H1 (cell line): Measurements from ENCODE around the gene PET100. TPM values are rescaled to one million over a fixed set of nuclear protein-coding genes. Genes with fewer than 3 reads are reported as not detected.

Experiments used
- ATF2 ChIP-seq: IDR thresholded peaks from 2 replicates; pipeline ENCODE4 v1.6.1; 2012; ENCODE audit warnings: low read length, inconsistent platforms
- BACH1 ChIP-seq: IDR thresholded peaks from 2 replicates; pipeline ENCODE4 v1.6.1; 2012; ENCODE audit warnings: low read length, improper control_type of control experiment
- CBX5 ChIP-seq: fragments of 300-800, 300-1000 bp; sonication (generic); IDR thresholded peaks from 2 replicates; pipeline ENCODE4 v1.7.1; 2016; ENCODE audit warnings: antibody characterized with exemption, low read length, low read depth
- CEBPB ChIP-seq: IDR thresholded peaks from 2 replicates; pipeline ENCODE4 v1.6.1; 2012; ENCODE audit warnings: low read depth, low read length
- CHD2 ChIP-seq: IDR thresholded peaks from 2 replicates; pipeline ENCODE4 v1.6.1; 2012; ENCODE audit warnings: low read length, improper control_type of control experiment
- JUN ChIP-seq: IDR thresholded peaks from 2 replicates; pipeline ENCODE4 v1.6.1; 2011; ENCODE audit warnings: low read depth, mild to moderate bottlenecking, improper control_type of control experiment, low read length
- RAD21 ChIP-seq, 2 experiments: IDR thresholded peaks in 1 of 2; conservative IDR thresholded peaks in 1 of 2; 2 replicates each; pipeline ENCODE4 v1.6.1; 2011; ENCODE audit warnings: low read depth in 2 of 2, low read length in 2 of 2, improper control_type of control experiment in 1 of 2, inconsistent platforms in 1 of 2, mild to moderate bottlenecking in 1 of 2, moderate library complexity in 1 of 2
- RFX5 ChIP-seq: IDR thresholded peaks from 2 replicates; pipeline ENCODE4 v1.6.1; 2011; ENCODE audit warnings: low read depth, low read length, improper control_type of control experiment, borderline replicate concordance
- polyA plus RNA-seq, 7 experiments: library from polyadenylated mRNA; depleted of rRNA in 3 of 7; stranded (reverse) in 5 of 7; unstranded in 2 of 7; fragments of >200 nt in 5 of 7; fragments of 200-250 nt in 2 of 7; gene quantifications; 1 replicate in 5 of 7; 2 replicates in 1 of 7; 4 replicates in 1 of 7; pipeline versions ENCODE4 v1.2.1 to v1.2.3, GENCODE V29; 2011 to 2013; ENCODE audit warnings: missing spikeins in 2 of 7, mixed read lengths in 2 of 7
- total RNA-seq: library from RNA; stranded (reverse); fragmentation: NEBNext Ultra II Directional; extraction: Animal tissue kit (Norgen Biotek cat#: 25700); gene quantifications from 2 replicates; pipeline ENCODE4 v1.2.1, GENCODE V29; 2021
- TF ChIP-seq, protein P1 (sequence below): fragments of 300-600 bp; sonication (generic); IDR thresholded peaks from 2 replicates; pipeline ENCODE4 v1.7.1; 2012; ENCODE audit warnings: low read length, moderate library complexity, mild to moderate bottlenecking, inconsistent platforms; ENCODE audit not compliant: insufficient replicate concordance

Gene PET100
- total and polyA plus RNA-seq, 2 of the 8 experiments (the other 6 are each of a cell fraction or from before 2014, with no cell fraction given) = 80.8 to 105 TPM

- TF ChIP-seq, protein P1, sequence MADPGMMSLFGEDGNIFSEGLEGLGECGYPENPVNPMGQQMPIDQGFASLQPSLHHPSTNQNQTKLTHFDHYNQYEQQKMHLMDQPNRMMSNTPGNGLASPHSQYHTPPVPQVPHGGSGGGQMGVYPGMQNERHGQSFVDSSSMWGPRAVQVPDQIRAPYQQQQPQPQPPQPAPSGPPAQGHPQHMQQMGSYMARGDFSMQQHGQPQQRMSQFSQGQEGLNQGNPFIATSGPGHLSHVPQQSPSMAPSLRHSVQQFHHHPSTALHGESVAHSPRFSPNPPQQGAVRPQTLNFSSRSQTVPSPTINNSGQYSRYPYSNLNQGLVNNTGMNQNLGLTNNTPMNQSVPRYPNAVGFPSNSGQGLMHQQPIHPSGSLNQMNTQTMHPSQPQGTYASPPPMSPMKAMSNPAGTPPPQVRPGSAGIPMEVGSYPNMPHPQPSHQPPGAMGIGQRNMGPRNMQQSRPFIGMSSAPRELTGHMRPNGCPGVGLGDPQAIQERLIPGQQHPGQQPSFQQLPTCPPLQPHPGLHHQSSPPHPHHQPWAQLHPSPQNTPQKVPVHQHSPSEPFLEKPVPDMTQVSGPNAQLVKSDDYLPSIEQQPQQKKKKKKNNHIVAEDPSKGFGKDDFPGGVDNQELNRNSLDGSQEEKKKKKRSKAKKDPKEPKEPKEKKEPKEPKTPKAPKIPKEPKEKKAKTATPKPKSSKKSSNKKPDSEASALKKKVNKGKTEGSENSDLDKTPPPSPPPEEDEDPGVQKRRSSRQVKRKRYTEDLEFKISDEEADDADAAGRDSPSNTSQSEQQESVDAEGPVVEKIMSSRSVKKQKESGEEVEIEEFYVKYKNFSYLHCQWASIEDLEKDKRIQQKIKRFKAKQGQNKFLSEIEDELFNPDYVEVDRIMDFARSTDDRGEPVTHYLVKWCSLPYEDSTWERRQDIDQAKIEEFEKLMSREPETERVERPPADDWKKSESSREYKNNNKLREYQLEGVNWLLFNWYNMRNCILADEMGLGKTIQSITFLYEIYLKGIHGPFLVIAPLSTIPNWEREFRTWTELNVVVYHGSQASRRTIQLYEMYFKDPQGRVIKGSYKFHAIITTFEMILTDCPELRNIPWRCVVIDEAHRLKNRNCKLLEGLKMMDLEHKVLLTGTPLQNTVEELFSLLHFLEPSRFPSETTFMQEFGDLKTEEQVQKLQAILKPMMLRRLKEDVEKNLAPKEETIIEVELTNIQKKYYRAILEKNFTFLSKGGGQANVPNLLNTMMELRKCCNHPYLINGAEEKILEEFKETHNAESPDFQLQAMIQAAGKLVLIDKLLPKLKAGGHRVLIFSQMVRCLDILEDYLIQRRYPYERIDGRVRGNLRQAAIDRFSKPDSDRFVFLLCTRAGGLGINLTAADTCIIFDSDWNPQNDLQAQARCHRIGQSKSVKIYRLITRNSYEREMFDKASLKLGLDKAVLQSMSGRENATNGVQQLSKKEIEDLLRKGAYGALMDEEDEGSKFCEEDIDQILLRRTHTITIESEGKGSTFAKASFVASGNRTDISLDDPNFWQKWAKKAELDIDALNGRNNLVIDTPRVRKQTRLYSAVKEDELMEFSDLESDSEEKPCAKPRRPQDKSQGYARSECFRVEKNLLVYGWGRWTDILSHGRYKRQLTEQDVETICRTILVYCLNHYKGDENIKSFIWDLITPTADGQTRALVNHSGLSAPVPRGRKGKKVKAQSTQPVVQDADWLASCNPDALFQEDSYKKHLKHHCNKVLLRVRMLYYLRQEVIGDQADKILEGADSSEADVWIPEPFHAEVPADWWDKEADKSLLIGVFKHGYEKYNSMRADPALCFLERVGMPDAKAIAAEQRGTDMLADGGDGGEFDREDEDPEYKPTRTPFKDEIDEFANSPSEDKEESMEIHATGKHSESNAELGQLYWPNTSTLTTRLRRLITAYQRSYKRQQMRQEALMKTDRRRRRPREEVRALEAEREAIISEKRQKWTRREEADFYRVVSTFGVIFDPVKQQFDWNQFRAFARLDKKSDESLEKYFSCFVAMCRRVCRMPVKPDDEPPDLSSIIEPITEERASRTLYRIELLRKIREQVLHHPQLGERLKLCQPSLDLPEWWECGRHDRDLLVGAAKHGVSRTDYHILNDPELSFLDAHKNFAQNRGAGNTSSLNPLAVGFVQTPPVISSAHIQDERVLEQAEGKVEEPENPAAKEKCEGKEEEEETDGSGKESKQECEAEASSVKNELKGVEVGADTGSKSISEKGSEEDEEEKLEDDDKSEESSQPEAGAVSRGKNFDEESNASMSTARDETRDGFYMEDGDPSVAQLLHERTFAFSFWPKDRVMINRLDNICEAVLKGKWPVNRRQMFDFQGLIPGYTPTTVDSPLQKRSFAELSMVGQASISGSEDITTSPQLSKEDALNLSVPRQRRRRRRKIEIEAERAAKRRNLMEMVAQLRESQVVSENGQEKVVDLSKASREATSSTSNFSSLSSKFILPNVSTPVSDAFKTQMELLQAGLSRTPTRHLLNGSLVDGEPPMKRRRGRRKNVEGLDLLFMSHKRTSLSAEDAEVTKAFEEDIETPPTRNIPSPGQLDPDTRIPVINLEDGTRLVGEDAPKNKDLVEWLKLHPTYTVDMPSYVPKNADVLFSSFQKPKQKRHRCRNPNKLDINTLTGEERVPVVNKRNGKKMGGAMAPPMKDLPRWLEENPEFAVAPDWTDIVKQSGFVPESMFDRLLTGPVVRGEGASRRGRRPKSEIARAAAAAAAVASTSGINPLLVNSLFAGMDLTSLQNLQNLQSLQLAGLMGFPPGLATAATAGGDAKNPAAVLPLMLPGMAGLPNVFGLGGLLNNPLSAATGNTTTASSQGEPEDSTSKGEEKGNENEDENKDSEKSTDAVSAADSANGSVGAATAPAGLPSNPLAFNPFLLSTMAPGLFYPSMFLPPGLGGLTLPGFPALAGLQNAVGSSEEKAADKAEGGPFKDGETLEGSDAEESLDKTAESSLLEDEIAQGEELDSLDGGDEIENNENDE = no peak
- TF ChIP-seq BACH1 = no peak
- TF ChIP-seq CHD2 = no peak
- no peak for TF ChIP-seq CBX5
- TF ChIP-seq RFX5 = no peak
- TF ChIP-seq CEBPB = no peak
- no peak for TF ChIP-seq ATF2
- no peak for TF ChIP-seq JUN
- TF ChIP-seq RAD21 (IDR thresholded peaks at IDR 0.05 in 1 of 2, conservative IDR thresholded peaks at IDR 0.05 in 1 of 2; ENCODE audit: low read depth in 2 of 2, low read length in 2 of 2) = no peak
Measured at GRCh38 chr19:7677669-7678311, 48.2 kb downstream of the PET100 start (continued).
